Epithelial cell of esophagus (primary cell): ENCODE data around the gene DICER1.
"Not testable (repeated sequence)": the region's sequence is repeated elsewhere in the genome, so short reads cannot be mapped to it uniquely, and the experiment has no call there.

Experiments used
- DNase-seq: peaks from one replicate; pipeline ENCODE4 v3.0.0; 2010; ENCODE audit warnings: low read depth
- H3K4me3 ChIP-seq: 2 replicates; pipeline ENCODE4 v1.5.1; 2011; ENCODE audit warnings: mild to moderate bottlenecking, low read length, control low read depth
- TF ChIP-seq, protein P1 (sequence below): IDR thresholded peaks from 2 replicates; pipeline ENCODE4 v1.5.1; 2011; ENCODE audit warnings: low read depth, mild to moderate bottlenecking, low read length, control low read depth, inconsistent platforms; ENCODE audit not compliant: insufficient read depth; ENCODE audit errors: missing control alignments

DICER1 gene, protein sequence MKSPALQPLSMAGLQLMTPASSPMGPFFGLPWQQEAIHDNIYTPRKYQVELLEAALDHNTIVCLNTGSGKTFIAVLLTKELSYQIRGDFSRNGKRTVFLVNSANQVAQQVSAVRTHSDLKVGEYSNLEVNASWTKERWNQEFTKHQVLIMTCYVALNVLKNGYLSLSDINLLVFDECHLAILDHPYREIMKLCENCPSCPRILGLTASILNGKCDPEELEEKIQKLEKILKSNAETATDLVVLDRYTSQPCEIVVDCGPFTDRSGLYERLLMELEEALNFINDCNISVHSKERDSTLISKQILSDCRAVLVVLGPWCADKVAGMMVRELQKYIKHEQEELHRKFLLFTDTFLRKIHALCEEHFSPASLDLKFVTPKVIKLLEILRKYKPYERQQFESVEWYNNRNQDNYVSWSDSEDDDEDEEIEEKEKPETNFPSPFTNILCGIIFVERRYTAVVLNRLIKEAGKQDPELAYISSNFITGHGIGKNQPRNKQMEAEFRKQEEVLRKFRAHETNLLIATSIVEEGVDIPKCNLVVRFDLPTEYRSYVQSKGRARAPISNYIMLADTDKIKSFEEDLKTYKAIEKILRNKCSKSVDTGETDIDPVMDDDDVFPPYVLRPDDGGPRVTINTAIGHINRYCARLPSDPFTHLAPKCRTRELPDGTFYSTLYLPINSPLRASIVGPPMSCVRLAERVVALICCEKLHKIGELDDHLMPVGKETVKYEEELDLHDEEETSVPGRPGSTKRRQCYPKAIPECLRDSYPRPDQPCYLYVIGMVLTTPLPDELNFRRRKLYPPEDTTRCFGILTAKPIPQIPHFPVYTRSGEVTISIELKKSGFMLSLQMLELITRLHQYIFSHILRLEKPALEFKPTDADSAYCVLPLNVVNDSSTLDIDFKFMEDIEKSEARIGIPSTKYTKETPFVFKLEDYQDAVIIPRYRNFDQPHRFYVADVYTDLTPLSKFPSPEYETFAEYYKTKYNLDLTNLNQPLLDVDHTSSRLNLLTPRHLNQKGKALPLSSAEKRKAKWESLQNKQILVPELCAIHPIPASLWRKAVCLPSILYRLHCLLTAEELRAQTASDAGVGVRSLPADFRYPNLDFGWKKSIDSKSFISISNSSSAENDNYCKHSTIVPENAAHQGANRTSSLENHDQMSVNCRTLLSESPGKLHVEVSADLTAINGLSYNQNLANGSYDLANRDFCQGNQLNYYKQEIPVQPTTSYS (N-terminal part only)

DNA sequence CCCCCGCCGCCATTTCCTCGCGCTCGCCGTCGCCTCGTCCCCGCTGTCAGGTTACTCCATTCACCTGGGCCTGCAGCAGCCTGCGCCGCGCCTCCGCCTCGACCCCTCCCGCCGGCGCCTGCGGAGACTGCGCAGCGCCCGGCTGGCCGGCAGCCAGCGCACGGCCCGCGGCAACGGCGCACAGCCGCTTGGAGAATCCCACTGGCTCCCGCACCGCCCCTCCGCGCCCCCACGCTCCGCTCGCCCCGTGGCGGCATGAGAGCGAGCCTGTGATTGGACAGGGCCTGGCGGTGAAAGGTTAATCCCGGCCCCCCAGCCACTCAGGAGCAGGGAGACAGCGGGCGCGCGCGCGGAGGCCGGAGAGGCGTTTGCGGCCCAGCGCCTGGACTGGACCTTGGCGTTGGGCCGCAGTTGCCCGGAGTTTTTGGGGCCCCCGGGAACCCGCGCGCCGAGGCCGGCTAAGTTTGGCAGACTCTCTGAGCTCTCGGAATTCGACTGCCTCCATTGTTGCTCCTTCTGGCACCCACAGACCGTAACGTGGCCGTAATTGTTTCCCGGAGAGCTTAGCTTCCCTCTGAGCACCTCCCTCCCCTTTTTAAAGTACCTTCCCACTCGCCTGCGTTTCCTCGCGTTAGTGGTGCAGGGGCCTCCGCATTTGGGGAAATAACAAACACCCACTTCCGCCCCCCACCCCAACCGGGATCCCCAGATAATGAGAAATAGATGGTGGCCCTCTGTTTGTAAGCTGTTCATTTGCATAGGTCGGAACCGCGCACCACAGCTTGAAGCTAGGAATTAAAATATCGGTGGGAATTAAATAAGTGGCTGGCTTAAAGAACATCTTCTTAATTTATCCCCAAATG is at the start of gene DICER1:
TSS of gene DICER1 (minus strand) at position 203 of the 863 bp plus-strand sequence. CDS start 24,071 bp downstream, outside the sequence.
- peak within 1 kb of the TSS; percentile 74 for H3K4me3 ChIP-seq
- peak; percentile 92 for DNase-seq
- TF ChIP-seq, protein P1, sequence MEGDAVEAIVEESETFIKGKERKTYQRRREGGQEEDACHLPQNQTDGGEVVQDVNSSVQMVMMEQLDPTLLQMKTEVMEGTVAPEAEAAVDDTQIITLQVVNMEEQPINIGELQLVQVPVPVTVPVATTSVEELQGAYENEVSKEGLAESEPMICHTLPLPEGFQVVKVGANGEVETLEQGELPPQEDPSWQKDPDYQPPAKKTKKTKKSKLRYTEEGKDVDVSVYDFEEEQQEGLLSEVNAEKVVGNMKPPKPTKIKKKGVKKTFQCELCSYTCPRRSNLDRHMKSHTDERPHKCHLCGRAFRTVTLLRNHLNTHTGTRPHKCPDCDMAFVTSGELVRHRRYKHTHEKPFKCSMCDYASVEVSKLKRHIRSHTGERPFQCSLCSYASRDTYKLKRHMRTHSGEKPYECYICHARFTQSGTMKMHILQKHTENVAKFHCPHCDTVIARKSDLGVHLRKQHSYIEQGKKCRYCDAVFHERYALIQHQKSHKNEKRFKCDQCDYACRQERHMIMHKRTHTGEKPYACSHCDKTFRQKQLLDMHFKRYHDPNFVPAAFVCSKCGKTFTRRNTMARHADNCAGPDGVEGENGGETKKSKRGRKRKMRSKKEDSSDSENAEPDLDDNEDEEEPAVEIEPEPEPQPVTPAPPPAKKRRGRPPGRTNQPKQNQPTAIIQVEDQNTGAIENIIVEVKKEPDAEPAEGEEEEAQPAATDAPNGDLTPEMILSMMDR = no peak

DNA sequence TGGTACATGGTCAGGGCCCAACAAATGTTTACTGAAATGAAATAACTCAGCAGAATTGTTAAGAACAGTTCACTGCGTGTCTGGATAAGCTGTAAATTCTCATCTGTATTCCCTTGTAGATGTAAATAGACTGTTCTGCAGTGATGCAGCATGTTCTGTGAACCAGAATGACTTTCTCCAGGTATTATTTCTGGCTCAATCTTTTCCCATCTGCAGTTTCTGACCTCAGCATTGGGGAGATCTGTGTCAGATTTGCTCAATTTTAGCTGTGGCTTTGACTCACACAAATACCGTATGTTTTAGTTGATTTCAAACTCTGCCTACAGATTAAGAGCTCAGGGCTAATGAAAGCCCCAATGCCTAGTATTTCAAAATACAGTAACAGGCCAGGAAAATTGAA is 49.2 kb upstream of the DICER1 start:
- TF ChIP-seq, protein P1 = no peak
- no peak overlapping the region for H3K4me3 ChIP-seq
- no peak for DNase-seq

DNA sequence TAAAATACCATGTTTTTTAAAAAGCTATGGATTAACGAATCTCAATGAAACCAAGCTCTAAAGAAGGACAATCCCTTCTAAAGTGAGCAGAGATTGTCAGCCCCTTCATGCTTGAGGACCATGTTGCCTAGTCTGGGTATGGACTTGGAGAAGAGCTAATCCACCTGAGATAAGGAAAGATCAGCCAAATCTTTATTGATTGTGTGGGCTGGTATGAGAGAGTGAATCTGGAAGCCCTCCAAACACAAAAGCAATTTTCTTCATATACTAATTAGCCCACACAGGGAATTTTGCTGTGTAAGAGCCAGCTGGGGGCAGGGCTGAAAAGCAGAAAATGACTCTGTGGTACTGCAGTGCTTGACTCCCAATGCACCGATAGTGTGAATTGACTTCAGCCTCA is 47.4 kb upstream of the DICER1 start:
- TF ChIP-seq, protein P1 = no peak
- no peak overlapping the region for H3K4me3 ChIP-seq
- no peak for DNase-seq

DNA sequence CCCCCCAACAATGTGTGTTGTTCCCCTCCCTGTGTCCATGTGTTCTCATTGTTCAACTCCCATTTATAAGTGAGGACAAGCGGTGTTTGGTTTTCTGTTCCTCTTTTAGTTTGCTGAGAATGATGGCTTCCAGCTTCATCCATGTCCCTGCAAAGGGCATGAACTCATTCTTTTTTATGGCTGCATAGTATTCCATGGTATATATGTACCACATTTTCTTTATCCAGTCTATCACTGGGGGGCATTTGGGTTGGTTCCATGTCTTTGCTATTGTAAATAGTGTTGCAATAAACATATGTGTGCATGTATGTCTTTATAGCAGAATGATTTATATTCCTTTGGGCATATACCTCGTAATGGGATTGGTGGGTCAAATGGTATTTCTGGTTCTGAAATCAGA is 44.4 kb upstream of the DICER1 start:
- H3K4me3 ChIP-seq, DNase-seq: not testable (repeated sequence)

DNA sequence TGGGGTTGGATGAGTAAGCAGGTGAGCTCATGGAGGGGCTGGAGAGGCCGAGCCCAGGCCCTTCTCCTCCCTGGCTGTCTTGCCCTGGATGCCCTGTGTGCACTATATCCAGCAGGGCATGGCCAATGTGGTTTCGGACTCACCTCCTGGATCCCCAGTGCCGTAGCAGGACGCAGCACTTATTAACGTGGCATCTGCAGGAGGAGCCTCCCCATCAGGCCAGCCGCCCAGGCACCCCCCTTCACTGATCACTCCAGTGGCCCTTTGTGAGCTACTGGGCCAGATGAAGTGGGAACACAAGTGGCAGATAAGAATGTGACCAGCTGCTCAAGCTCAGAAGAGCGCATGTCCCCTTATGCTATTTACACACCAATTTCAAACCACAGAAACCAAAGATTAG is 43.1 kb upstream of the DICER1 start:
- TF ChIP-seq, protein P1 = no peak
- DNase-seq = no peak
- no peak overlapping the region for H3K4me3 ChIP-seq

DNA sequence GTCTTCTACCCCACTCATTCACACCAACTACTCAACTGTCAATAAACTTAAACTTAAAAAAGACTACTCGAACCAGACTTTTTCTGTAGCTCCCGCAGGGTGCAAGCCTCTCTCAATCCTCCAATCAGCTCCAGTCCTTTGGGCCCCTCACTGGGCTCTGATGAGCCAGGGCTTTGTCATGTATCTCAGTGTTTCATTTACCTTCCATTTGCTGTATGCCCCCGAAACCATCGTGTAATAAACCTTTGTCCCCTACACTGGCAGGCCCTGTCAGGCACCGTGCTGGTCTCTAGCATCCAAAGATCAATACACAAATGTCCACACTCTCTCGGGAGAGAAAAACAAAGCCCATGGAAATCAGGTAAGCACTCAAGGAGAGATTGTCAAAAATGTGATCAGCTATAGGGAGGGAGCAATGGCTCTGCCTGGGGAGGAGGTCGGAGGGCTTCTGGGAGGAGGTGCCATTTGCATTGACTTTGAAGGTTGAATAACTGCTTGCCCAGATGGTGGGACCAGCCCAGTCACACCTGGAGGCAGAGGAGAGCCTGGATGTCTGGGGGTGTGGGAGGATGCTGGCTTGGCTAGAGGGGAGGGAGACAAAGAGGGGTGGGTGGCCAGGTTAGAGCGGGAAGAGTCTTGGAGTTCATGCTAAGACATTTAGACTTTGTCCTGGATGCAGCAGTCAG is 42.1 kb upstream of the DICER1 start:
- TF ChIP-seq, protein P1 = no peak
- DNase-seq = no peak
- H3K4me3 ChIP-seq = no peak overlapping the region
